Measurements from ENCODE around the gene ZNF728.
"Not testable (repeated sequence)": the region's sequence is repeated elsewhere in the genome, so short reads cannot be mapped to it uniquely, and the experiment has no call there.

ZNF728 gene

GRCh38 chr19:22925181-22925580 is 77.8 kb downstream of the ZNF728 start:
- not testable (repeated sequence) for H3K4me3 ChIP-seq (ENCODE audit: low read length); H3K4me1 ChIP-seq (ENCODE audit: insufficient read depth, low read length); H3K27me3 ChIP-seq (ENCODE audit: insufficient read depth, low read length); H3K36me3 ChIP-seq (ENCODE audit: insufficient read depth, low read depth, low read length); H3K27ac ChIP-seq (ENCODE audit: low read length); H3K9ac ChIP-seq (ENCODE audit: low read depth, low read length)
- H3K9me3 ChIP-seq (ENCODE audit: insufficient read depth, low read depth, low read length), result peaks cover 62% of the 10 kb centered on the region

Data from iPS-20b (cell line).